ENCODE results near the gene ZNF844.

DNA sequence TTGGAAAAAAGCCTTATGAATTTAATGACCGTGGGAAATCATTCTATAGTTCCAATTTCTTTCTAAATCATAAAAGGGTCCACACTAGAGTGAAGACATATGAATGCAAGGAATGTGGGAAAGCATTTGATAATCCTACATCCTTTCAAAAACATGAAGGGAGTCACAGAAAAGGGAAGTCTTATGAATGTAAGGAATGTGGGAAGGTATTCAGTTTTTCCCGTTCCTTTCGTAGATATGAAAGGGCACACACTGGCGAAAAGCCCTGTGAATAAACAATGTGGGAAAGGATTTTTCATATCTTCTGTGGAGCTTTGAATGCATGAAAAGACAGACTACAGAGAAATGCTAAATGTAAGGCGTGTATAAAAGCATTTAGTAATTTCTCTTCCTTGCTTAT lies 48.6 kb downstream of the ZNF844 start:
- TF ChIP-seq POLR2A (IDR thresholded peaks at IDR 0.05) (no peak), CTCF (IDR thresholded peaks at IDR 0.05) (no peak)
